GM23248 (cell line): ENCODE data around the gene CDH13.

Source experiments
- EZH2 ChIP-seq: fragments of 200-600 bp; sonication (generic); IDR thresholded peaks from 2 replicates; pipeline ENCODE4 v1.6.1; 2018; ENCODE audit warnings: antibody characterized with exemption, mild to moderate bottlenecking; ENCODE audit not compliant: insufficient read depth, poor library complexity, severe bottlenecking
- EZH2phosphoT487 ChIP-seq: fragments of 200-600 bp; sonication (generic); IDR thresholded peaks from 2 replicates; pipeline ENCODE4 v1.6.1; 2018; ENCODE audit warnings: antibody characterized with exemption, moderate library complexity, mild to moderate bottlenecking, low read depth; ENCODE audit not compliant: insufficient read depth

DNA sequence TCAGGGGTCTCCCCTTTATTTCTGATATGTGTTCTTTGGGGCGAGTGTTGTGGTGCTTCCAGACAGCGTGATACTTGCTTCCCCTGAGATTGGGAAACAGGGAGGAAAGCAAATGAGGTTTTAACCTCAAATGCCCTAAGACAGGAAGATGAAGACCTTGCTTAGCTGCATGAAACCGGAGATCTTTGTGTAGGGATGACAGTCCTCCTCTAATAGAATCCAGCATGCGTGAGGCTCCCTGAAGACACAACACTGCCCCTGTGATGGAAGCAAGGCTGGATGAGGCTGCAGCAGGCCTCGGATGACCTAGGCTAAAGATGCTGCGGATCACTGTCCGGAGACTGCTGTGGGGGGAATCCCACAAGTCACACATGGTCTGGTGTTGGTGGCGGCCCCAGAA lies 491.0 kb downstream of the CDH13 start:
- TF ChIP-seq EZH2phosphoT487: no peak
- no peak for TF ChIP-seq EZH2
